GM12801 (cell line): ENCODE measurements around the gene MGLL.

Source experiments
- TF ChIP-seq, protein P1 (sequence below): IDR thresholded peaks from one replicate; pipeline ENCODE4 v1.5.1; 2011; ENCODE audit warnings: control low read depth; ENCODE audit not compliant: insufficient read length; ENCODE audit errors: extremely low read depth

Gene MGLL

DNA sequence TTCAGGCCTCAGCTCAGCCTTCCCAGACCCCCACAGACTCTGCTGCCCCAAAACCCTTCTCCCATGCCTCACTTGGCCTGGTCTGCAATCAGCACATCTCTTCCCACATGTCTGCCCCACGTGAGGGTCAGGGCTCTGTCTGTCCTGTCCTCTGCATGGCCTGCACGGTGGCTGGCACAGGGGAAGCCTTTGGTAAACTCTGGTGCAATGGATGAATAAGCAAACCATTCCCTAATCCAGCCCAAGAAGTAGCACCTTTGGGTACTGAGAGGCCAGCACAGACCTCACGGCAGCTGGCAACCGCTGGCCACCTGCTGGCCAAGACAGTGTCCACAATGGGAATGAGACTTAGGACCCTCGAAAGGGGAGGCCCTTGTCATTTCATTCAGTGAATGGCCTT lies 121.9 kb downstream of the MGLL start:
- TF ChIP-seq, protein P1, sequence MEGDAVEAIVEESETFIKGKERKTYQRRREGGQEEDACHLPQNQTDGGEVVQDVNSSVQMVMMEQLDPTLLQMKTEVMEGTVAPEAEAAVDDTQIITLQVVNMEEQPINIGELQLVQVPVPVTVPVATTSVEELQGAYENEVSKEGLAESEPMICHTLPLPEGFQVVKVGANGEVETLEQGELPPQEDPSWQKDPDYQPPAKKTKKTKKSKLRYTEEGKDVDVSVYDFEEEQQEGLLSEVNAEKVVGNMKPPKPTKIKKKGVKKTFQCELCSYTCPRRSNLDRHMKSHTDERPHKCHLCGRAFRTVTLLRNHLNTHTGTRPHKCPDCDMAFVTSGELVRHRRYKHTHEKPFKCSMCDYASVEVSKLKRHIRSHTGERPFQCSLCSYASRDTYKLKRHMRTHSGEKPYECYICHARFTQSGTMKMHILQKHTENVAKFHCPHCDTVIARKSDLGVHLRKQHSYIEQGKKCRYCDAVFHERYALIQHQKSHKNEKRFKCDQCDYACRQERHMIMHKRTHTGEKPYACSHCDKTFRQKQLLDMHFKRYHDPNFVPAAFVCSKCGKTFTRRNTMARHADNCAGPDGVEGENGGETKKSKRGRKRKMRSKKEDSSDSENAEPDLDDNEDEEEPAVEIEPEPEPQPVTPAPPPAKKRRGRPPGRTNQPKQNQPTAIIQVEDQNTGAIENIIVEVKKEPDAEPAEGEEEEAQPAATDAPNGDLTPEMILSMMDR: no peak

- TF ChIP-seq, protein P1: no peak
Observed at GRCh38 chr3:127699416-127700300, 122.7 kb downstream of the MGLL start.

DNA sequence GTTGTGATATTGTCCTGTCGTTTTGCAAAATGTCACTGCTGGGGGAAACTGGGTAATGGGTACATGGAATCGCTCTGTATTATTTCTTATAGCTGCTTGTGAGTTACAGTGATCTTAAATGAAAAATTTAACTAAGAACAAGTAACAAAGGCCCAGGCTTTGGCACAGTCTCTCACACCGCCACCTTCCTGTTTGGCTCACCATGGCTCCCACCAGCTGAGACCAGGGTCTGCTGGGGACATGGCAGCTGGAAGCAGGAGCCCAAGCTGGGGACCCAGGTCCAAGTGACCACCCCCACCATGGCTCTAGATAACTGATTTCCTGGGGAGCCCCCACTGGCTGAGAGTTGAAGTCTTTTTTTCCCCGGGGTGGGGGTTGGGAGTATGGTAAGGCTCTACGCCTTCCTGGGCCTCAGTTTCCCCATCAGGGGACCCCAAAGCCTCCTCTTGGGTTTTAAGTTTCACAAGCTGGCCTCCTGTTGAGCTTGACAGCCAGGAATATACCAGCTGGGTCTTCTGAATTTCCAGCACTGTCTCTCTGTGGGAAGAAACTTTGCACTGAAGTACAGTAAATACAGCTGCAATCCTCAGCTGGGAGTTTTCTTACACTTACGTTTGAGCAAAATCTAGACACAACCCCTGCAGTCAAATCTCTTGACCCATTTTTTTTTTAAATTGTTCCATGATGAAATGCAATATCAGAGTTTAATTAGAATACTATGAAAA lies 123.5 kb downstream of the MGLL start:
- TF ChIP-seq, protein P1: no peak

DNA sequence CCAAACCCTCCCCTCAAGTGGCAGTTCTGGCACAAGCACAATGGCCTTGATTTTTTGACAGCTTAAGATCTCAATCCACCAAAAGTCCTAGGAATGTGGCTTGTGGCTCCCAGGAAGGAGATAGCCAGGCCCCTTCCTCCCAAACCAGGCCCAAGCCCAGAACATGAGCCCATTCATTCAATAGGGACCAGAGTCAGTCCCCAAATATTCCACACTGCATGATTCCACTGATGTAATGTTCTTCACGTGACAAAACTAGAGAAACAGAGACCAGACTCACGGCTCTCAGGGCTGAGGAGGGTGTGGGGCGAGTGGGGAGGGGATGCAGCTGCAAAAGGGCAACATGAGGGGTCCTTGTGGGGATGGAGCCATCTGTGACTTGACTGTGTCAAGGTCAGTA lies 124.0 kb downstream of the MGLL start:
- TF ChIP-seq, protein P1: no peak

- TF ChIP-seq, protein P1: no peak
Observed at GRCh38 chr3:127697551-127698240, 124.6 kb downstream of the MGLL start.

GRCh38 chr3:127694467-127695215 lies 127.7 kb downstream of the MGLL start:
- TF ChIP-seq, protein P1: no peak
